GM12874 (cell line): Measurements from ENCODE around the gene ZFR.

Source experiments
- CTCF ChIP-seq: IDR thresholded peaks from 2 replicates; pipeline ENCODE4 v1.5.1; 2011; ENCODE audit warnings: low read depth, mild to moderate bottlenecking, control low read depth, low read length, moderate library complexity; ENCODE audit not compliant: insufficient read depth

The ZFR gene

GRCh38 chr5:32421075-32421474 is 23.5 kb downstream of the ZFR start:
- no peak for TF ChIP-seq CTCF

- TF ChIP-seq CTCF: no peak
Measured at GRCh38 chr5:32420506-32420905, 24.0 kb downstream of the ZFR start.

- no peak for TF ChIP-seq CTCF
Measured at GRCh38 chr5:32419791-32420190, 24.7 kb downstream of the ZFR start.

- no peak for TF ChIP-seq CTCF
Measured at GRCh38 chr5:32413466-32414263, 30.9 kb downstream of the ZFR start.

GRCh38 chr5:32410630-32411029 is 33.9 kb downstream of the ZFR start:
- no peak for TF ChIP-seq CTCF

GRCh38 chr5:32406650-32407049 is 37.9 kb downstream of the ZFR start:
- TF ChIP-seq CTCF: no peak

GRCh38 chr5:32405507-32405906 is 39.0 kb downstream of the ZFR start:
- no peak for TF ChIP-seq CTCF

GRCh38 chr5:32403760-32404159 is 40.8 kb downstream of the ZFR start:
- TF ChIP-seq CTCF: no peak
